Endothelial cell of umbilical vein (primary cell): ENCODE data around the gene CNTNAP2.

Source experiments
- CTCF ChIP-seq, 2 donors: IDR thresholded peaks; 1 replicate in 1 of 2; 2 replicates in 1 of 2; pipeline ENCODE4 v1.5.1; 2011; ENCODE audit warnings: low read length in 2 of 2, mild to moderate bottlenecking in 2 of 2, moderate library complexity in 2 of 2, control low read depth in 1 of 2, inconsistent platforms in 1 of 2, low read depth in 1 of 2; ENCODE audit not compliant: insufficient read depth in 1 of 2; ENCODE audit errors: extremely low read depth in 1 of 2
- EZH2 ChIP-seq: IDR thresholded peaks from 2 replicates; pipeline ENCODE4 v1.6.1; 2012; ENCODE audit warnings: borderline replicate concordance, low read depth, mild to moderate bottlenecking, moderate library complexity, low read length, inconsistent platforms; ENCODE audit not compliant: severe bottlenecking
- FOS ChIP-seq: IDR thresholded peaks from 2 replicates; pipeline ENCODE4 v1.6.1; 2011; ENCODE audit warnings: mild to moderate bottlenecking, low read length, moderate library complexity, borderline replicate concordance; ENCODE audit not compliant: insufficient read depth
- MAX ChIP-seq: IDR thresholded peaks from 2 replicates; pipeline ENCODE4 v1.6.1; 2011; ENCODE audit not compliant: insufficient read depth, insufficient read length
- MYC ChIP-seq: IDR thresholded peaks from one replicate; pipeline ENCODE4 v1.6.1; 2011; ENCODE audit warnings: mild to moderate bottlenecking, low read depth, low read length
- POLR2A ChIP-seq: IDR thresholded peaks from 2 replicates; pipeline ENCODE4 v1.6.1; 2012; ENCODE audit warnings: low read depth, mild to moderate bottlenecking, control low read depth, low read length
- POLR2AphosphoS5 ChIP-seq: IDR thresholded peaks from 2 replicates; pipeline ENCODE4 v1.6.1; 2012; ENCODE audit warnings: low read depth, mild to moderate bottlenecking, control low read depth, low read length, moderate library complexity; ENCODE audit not compliant: insufficient read depth

GRCh38 chr7:148155000-148155399 is 2038.4 kb downstream of the CNTNAP2 start:
- TF ChIP-seq POLR2A (no peak), CTCF (IDR thresholded peaks at IDR 0.05; ENCODE audit: extremely low read depth in 1 of 2, insufficient read depth in 1 of 2, low read depth in 1 of 2, low read length in 2 of 2) (no peak), MAX (no peak), MYC (no peak), EZH2 (no peak), FOS (no peak), POLR2AphosphoS5 (no peak)
